IMR-90 (cell line): ENCODE data around the gene TAGLN3. TPM values are rescaled to one million over a fixed set of nuclear protein-coding genes. Genes with fewer than 3 reads are reported as not detected.

Experiments
- ATAC-seq: fragments of 200-7000 bp; cut with Tn5 transposase; 2 replicates; pipeline ENCODE4 v1.9.1; 2020; ENCODE audit warnings: low read depth, mild to moderate bottlenecking, moderate library complexity
- BruUV-seq: library from RNA; stranded (reverse); fragments of 400-500 nt; replicated peaks from 2 replicates; lab custom pipeline; 2021; lab: Mats Ljungman, UMichigan
- CTCF ChIA-PET: fragments of 300-600 bp; formaldehyde crosslinking; extraction: SDS; loops from one replicate; lab custom pipeline; 2021; ENCODE audit warnings: antibody characterized with exemption; lab: Yijun Ruan, JAX
- POLR2A ChIA-PET: fragments of 300-600 bp; sonication (Branson Sonifier 250); formaldehyde crosslinking; loops from one replicate; lab custom pipeline; 2022; ENCODE audit warnings: antibody characterized with exemption; ENCODE audit not compliant: unreplicated experiment; lab: Charles Lee
- DNase-seq: peaks from one replicate; pipeline ENCODE4 v3.0.0; 2013
- H2AFZ ChIP-seq: replicated peaks from 2 replicates; pipeline ENCODE3; 2013; ENCODE audit warnings: low read length, mild to moderate bottlenecking; ENCODE audit not compliant: poor library complexity
- H2AK5ac ChIP-seq: 2 replicates; pipeline ENCODE4 v1.6.1; 2013; ENCODE audit warnings: low read depth, low read length, inconsistent platforms
- H2AK9ac ChIP-seq: replicated peaks from 2 replicates; pipeline ENCODE3; 2013; ENCODE audit warnings: mild to moderate bottlenecking, low read depth, low read length, moderate library complexity; ENCODE audit not compliant: poor library complexity
- H2BK120ac ChIP-seq: 2 replicates; pipeline ENCODE4 v1.6.1; 2013; ENCODE audit warnings: low read depth, low read length, inconsistent platforms
- H2BK15ac ChIP-seq: 3 replicates; pipeline ENCODE4 v1.6.1; 2013; ENCODE audit warnings: low read depth, low read length, inconsistent platforms
- H2BK20ac ChIP-seq: 2 replicates; pipeline ENCODE4 v1.6.1; 2013; ENCODE audit warnings: low read depth, mild to moderate bottlenecking, inconsistent platforms, low read length, moderate library complexity
- H2BK5ac ChIP-seq: 2 replicates; pipeline ENCODE4 v1.6.1; 2013; ENCODE audit warnings: mild to moderate bottlenecking, low read depth, low read length, inconsistent platforms; ENCODE audit not compliant: poor library complexity, severe bottlenecking
- H3K14ac ChIP-seq: replicated peaks from 2 replicates; pipeline ENCODE4 v1.6.1; 2013; ENCODE audit warnings: low read depth, low read length, inconsistent platforms
- H3K18ac ChIP-seq: 2 replicates; pipeline ENCODE4 v1.6.1; 2013; ENCODE audit warnings: low read depth, low read length, control low read depth
- H3K23ac ChIP-seq: 2 replicates; pipeline ENCODE4 v1.6.1; 2013; ENCODE audit warnings: low read depth, low read length, inconsistent platforms
- H3K27ac ChIP-seq: 2 replicates; pipeline ENCODE4 v1.5.1; 2013; ENCODE audit warnings: mild to moderate bottlenecking, control low read depth, low read length; ENCODE audit not compliant: insufficient read depth
- H3K27me3 ChIP-seq: 2 replicates; pipeline ENCODE4 v1.6.1; 2013; ENCODE audit warnings: low read length; ENCODE audit not compliant: control insufficient read depth, insufficient read depth
- H3K36me3 ChIP-seq: 2 replicates; pipeline ENCODE4 v1.6.1; 2013; ENCODE audit warnings: low read length, mixed read lengths; ENCODE audit not compliant: control insufficient read depth, insufficient read depth
- H3K4ac ChIP-seq: 2 replicates; pipeline ENCODE4 v1.6.1; 2013; ENCODE audit warnings: low read depth, low read length, inconsistent platforms
- H3K4me1 ChIP-seq: 2 replicates; pipeline ENCODE4 v1.6.1; 2013; ENCODE audit warnings: low read length, mixed read lengths; ENCODE audit not compliant: control insufficient read depth, insufficient read depth
- H3K4me2 ChIP-seq: 2 replicates; pipeline ENCODE4 v1.6.1; 2013; ENCODE audit warnings: low read depth, mild to moderate bottlenecking, control low read depth, low read length, moderate library complexity
- H3K4me3 ChIP-seq: 2 replicates; pipeline ENCODE4 v1.5.1; 2013; ENCODE audit warnings: low read depth, mild to moderate bottlenecking, control low read depth, low read length, moderate library complexity; ENCODE audit not compliant: insufficient read depth
- H3K56ac ChIP-seq: 2 replicates; pipeline ENCODE4 v1.6.1; 2013; ENCODE audit warnings: low read length, inconsistent platforms; ENCODE audit not compliant: insufficient read depth; ENCODE audit errors: extremely low read depth
- H3K79me1 ChIP-seq, 2 experiments: 2 replicates each; pipeline ENCODE4 v1.6.1; 2013; ENCODE audit warnings: low read length in 2 of 2, inconsistent platforms in 1 of 2, low read depth in 1 of 2
- H3K9ac ChIP-seq: 2 replicates; pipeline ENCODE4 v1.6.1; 2013; ENCODE audit warnings: low read depth, low read length, control low read depth
- H3K9me1 ChIP-seq: 2 replicates; pipeline ENCODE4 v1.6.1; 2013; ENCODE audit warnings: low read length, inconsistent platforms; ENCODE audit not compliant: insufficient read depth
- H3K9me3 ChIP-seq: 2 replicates; pipeline ENCODE4 v1.6.1; 2013; ENCODE audit warnings: low read length; ENCODE audit not compliant: control insufficient read depth, insufficient read depth
- H4K20me1 ChIP-seq: 2 replicates; pipeline ENCODE4 v1.6.1; 2013; ENCODE audit warnings: low read length, inconsistent platforms; ENCODE audit not compliant: insufficient read depth
- H4K5ac ChIP-seq: 2 replicates; pipeline ENCODE4 v1.6.1; 2013; ENCODE audit warnings: mild to moderate bottlenecking, low read depth, low read length, control low read depth
- H4K8ac ChIP-seq, 2 experiments: 2 replicates each; pipeline ENCODE4 v1.6.1; 2013; ENCODE audit warnings: low read depth in 2 of 2, low read length in 2 of 2, control low read depth in 1 of 2, inconsistent platforms in 1 of 2
- H4K91ac ChIP-seq: 2 replicates; pipeline ENCODE4 v1.6.1; 2013; ENCODE audit warnings: low read depth, low read length, inconsistent platforms; ENCODE audit not compliant: insufficient read depth
- CEBPB ChIP-seq: IDR thresholded peaks from 2 replicates; pipeline ENCODE4 v1.6.1; 2012; ENCODE audit warnings: low read depth, low read length, improper control_type of control experiment
- FOS ChIP-seq: fragments of 150-350 bp; IDR thresholded peaks from 2 replicates; pipeline ENCODE4 v1.6.1; 2016; ENCODE audit warnings: low read depth, low read length
- MAFK ChIP-seq: IDR thresholded peaks from 2 replicates; pipeline ENCODE4 v1.6.1; 2012; ENCODE audit warnings: low read depth, low read length, improper control_type of control experiment
- MAZ ChIP-seq: IDR thresholded peaks from 2 replicates; pipeline ENCODE4 v1.6.1; 2012; ENCODE audit warnings: low read depth, mild to moderate bottlenecking, low read length, improper control_type of control experiment, moderate library complexity, borderline replicate concordance
- NFE2L2 ChIP-seq: fragments of 150-350 bp; IDR thresholded peaks from 2 replicates; pipeline ENCODE4 v1.6.1; 2016; ENCODE audit warnings: low read depth, mild to moderate bottlenecking, low read length
- RAD21 ChIP-seq: IDR thresholded peaks from 2 replicates; pipeline ENCODE4 v1.6.1; 2012; ENCODE audit warnings: low read length, improper control_type of control experiment
- WGBS, 2 experiments: methylation state at CpG; one replicate each; pipeline versions ENCODE4 v1.1.5 to v1.1.7; 2013; ENCODE audit warnings: missing lambda C conversion rate in 2 of 2; ENCODE audit not compliant: insufficient read length in 1 of 2; ENCODE audit errors: extremely low coverage in 2 of 2; 5-methylcytosine and 5-hydroxymethylcytosine counted together
- dilution Hi-C: fragments of 300-500 bp; cut with HindIII; formaldehyde crosslinking; loops from one replicate; pipeline ENCODE4 v1.14.3; 2018; ENCODE audit warnings: low sequenced_read_pairs; ENCODE audit not compliant: unreplicated experiment
- in situ Hi-C: fragments of 300-500 bp; cut with MboI; formaldehyde crosslinking; loops from 3 replicates; pipeline ENCODE4 v1.14.3; 2019; ENCODE audit warnings: low sequenced_read_pairs, inconsistent platforms, mixed read lengths
- intact Hi-C: fragments of 100-400 bp; cut with micrococcal nuclease; formaldehyde crosslinking; loops from 2 replicates; pipeline ENCODE4 v1.10.0; 2022
- polyA plus RNA-seq, 3 experiments: library from polyadenylated mRNA; depleted of rRNA; stranded (reverse); fragments of >200 nt; gene quantifications; 2 replicates each; pipeline ENCODE4 v1.2.3, GENCODE V29; 2012; ENCODE audit warnings: low replicate concordance in 1 of 3
- total RNA-seq: library from RNA; depleted of rRNA; stranded (reverse); fragments of >200 nt; gene quantifications from 2 replicates; pipeline ENCODE4 v1.2.3, GENCODE V29; 2012
- TF ChIP-seq, protein P1 (sequence below): fragments of 150-350 bp; IDR thresholded peaks from 2 replicates; pipeline ENCODE4 v1.6.1; 2016; ENCODE audit warnings: low read depth, mild to moderate bottlenecking, low read length, moderate library complexity, borderline replicate concordance
- TF ChIP-seq, protein P2 (sequence below): fragments of 150-350 bp; IDR thresholded peaks from 2 replicates; pipeline ENCODE4 v1.6.1; 2017; ENCODE audit warnings: mild to moderate bottlenecking, antibody characterized with exemption, low read length, low read depth
- TF ChIP-seq, protein P3 (sequence below): conservative IDR thresholded peaks from 2 replicates; pipeline ENCODE4 v1.5.1; 2012; ENCODE audit warnings: mild to moderate bottlenecking, low read depth, low read length, improper control_type of control experiment

Gene TAGLN3
- total and polyA plus RNA-seq, 2 of the 4 experiments (the other 2 are of a cell fraction) = 3.2 to 7.7 TPM

DNA sequence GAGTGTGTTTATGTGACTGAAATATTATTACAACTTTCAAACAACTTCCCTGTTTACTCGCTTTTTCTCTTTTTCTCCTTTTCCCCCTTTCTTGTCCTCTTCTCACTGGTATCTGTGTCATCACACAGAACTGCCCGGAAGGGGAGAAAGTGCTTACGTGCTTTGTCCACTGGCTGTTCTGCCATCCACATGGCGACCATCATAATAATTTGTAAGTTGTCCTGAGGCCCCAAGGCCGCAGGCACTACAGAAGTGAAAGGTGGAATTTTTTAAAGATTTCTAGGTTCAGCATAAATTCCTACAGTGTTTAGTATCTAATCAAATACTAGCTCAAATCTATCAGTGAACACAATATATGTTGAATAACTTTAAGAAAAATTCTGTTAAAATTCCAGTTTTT lies 46.6 kb upstream of the TAGLN3 start:
- Histone ChIP-seq H3K4me3 (no peak overlapping the region), H4K8ac (no peak overlapping the region), H4K91ac (no peak overlapping the region), H2BK120ac (no peak overlapping the region), H2AFZ (no peak overlapping the region), H3K9ac (no peak overlapping the region), H3K23ac (no peak overlapping the region), H3K56ac (no peak overlapping the region), H3K27me3 (no peaks in the 10 kb centered on the region), H3K9me3 (no peaks in the 10 kb centered on the region), H3K14ac (no peak overlapping the region), H3K18ac (no peak overlapping the region), H3K27ac (no peak overlapping the region), H3K36me3 (peaks cover 14% of the 10 kb centered on the region), H4K5ac (no peak overlapping the region), H3K79me1 (no peaks in the 10 kb centered on the region), H2BK15ac (no peak overlapping the region), H4K20me1 (no peaks in the 10 kb centered on the region), H2BK5ac (no peak overlapping the region), H2BK20ac (no peak overlapping the region), H3K4me2 (no peak overlapping the region), H2AK9ac (no peak overlapping the region), H3K9me1 (peaks cover 5% of the 10 kb centered on the region; the same call in 1 of the 2 replicates), H3K4me1 (peaks cover 2% of the 10 kb centered on the region; the same call in 1 of the 2 replicates), H2AK5ac (no peak overlapping the region; the same call in 1 of the 2 replicates), H3K4ac (no peak overlapping the region)
- in situ Hi-C loops = loop anchor here (25.0 kb wide), 1 partner anchor 365 kb away; the partner anchor contains the start of gene ZBED2
- WGBS, 2 experiments = no CpG with 5 or more reads among the region's 5 CpGs
- ChIA-PET CTCF (no interaction called here), POLR2A (no interaction called here)
- intact Hi-C loops = no loop called here
- TF ChIP-seq MAFK (no peak), FOS (no peak), RAD21 (no peak), NFE2L2 (no peak), CEBPB (no peak), MAZ (no peak)
- TF ChIP-seq, protein P1, sequence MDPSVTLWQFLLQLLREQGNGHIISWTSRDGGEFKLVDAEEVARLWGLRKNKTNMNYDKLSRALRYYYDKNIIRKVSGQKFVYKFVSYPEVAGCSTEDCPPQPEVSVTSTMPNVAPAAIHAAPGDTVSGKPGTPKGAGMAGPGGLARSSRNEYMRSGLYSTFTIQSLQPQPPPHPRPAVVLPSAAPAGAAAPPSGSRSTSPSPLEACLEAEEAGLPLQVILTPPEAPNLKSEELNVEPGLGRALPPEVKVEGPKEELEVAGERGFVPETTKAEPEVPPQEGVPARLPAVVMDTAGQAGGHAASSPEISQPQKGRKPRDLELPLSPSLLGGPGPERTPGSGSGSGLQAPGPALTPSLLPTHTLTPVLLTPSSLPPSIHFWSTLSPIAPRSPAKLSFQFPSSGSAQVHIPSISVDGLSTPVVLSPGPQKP = no peak
- TF ChIP-seq, protein P2, sequence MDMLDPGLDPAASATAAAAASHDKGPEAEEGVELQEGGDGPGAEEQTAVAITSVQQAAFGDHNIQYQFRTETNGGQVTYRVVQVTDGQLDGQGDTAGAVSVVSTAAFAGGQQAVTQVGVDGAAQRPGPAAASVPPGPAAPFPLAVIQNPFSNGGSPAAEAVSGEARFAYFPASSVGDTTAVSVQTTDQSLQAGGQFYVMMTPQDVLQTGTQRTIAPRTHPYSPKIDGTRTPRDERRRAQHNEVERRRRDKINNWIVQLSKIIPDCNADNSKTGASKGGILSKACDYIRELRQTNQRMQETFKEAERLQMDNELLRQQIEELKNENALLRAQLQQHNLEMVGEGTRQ = no peak
- TF ChIP-seq, protein P3, sequence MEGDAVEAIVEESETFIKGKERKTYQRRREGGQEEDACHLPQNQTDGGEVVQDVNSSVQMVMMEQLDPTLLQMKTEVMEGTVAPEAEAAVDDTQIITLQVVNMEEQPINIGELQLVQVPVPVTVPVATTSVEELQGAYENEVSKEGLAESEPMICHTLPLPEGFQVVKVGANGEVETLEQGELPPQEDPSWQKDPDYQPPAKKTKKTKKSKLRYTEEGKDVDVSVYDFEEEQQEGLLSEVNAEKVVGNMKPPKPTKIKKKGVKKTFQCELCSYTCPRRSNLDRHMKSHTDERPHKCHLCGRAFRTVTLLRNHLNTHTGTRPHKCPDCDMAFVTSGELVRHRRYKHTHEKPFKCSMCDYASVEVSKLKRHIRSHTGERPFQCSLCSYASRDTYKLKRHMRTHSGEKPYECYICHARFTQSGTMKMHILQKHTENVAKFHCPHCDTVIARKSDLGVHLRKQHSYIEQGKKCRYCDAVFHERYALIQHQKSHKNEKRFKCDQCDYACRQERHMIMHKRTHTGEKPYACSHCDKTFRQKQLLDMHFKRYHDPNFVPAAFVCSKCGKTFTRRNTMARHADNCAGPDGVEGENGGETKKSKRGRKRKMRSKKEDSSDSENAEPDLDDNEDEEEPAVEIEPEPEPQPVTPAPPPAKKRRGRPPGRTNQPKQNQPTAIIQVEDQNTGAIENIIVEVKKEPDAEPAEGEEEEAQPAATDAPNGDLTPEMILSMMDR = no peak
- no peak for DNase-seq
- dilution Hi-C loops = loop anchor here (25.0 kb wide), 1 partner anchor 240 kb away; no protein-coding TSS in a partner anchor
- no TSS peak for BruUV-seq
- no peak for ATAC-seq
